ENCODE measurements around the gene CHD9. TPM values are rescaled to one million over a fixed set of nuclear protein-coding genes. Genes with fewer than 3 reads are reported as not detected.

CHD9 gene
- total and polyA plus RNA-seq, 4 donors, result 6.2 to 46.6 (median 32.5) TPM

- H3K27ac ChIP-seq (ENCODE audit: low read depth in 1 of 2, low read length in 2 of 2), result no peak overlapping the region
- no peaks in the 10 kb centered on the region for H3K27me3 ChIP-seq (ENCODE audit: control insufficient read depth in 4 of 4, insufficient read depth in 4 of 4, low read length in 3 of 4)
- TF ChIP-seq RXRA (IDR thresholded peaks at IDR 0.05), result peak in 1 of 2 donors; percentile 14
- no peak for TF ChIP-seq CTCF (IDR thresholded peaks at IDR 0.05; ENCODE audit: low read depth, low read length, missing input control)
- peak in 1 of 2 donors; percentile 40 for TF ChIP-seq HNF4A (conservative IDR thresholded peaks at IDR 0.05)
- H3K9ac ChIP-seq (ENCODE audit: low read depth in 1 of 2, low read length in 2 of 2), result no peak overlapping the region
- H3K36me3 ChIP-seq (ENCODE audit: control insufficient read depth in 4 of 4, insufficient read depth in 3 of 4, low read depth in 1 of 4, low read length in 3 of 4), result no peaks in the 10 kb centered on the region
- H3K9me3 ChIP-seq (ENCODE audit: control insufficient read depth in 4 of 4, low read length in 3 of 4), result no peaks in the 10 kb centered on the region
- no peak overlapping the region for H3K4me3 ChIP-seq (ENCODE audit: low read depth in 1 of 3, low read length in 3 of 3)
- H3K4me1 ChIP-seq (ENCODE audit: control insufficient read depth in 4 of 4, insufficient read depth in 4 of 4, low read length in 3 of 4), result peaks cover 12 to 31% (median 24%) of the 10 kb centered on the region in 4 donors
- DNase-seq (ENCODE audit: low spot score), result no peak
- WGBS, result 62% methylated on average over 4 of the region's 4 CpGs
Measured at GRCh38 chr16:53082509-53082908, 27.7 kb downstream of the CHD9 start.

GRCh38 chr16:53083119-53083518 is 28.3 kb downstream of the CHD9 start:
- H3K27me3 ChIP-seq (ENCODE audit: control insufficient read depth in 4 of 4, insufficient read depth in 4 of 4, low read length in 3 of 4), result no peaks in the 10 kb centered on the region
- TF ChIP-seq NR2F2 (IDR thresholded peaks at IDR 0.05) (no peak), HNF4G (IDR thresholded peaks at IDR 0.05) (no peak), MAX (IDR thresholded peaks at IDR 0.05) (no peak), HNF4A (conservative IDR thresholded peaks at IDR 0.05) (no peak), CTCF (IDR thresholded peaks at IDR 0.05; ENCODE audit: low read depth, low read length, missing input control) (no peak), TAF1 (conservative IDR thresholded peaks at IDR 0.05) (no peak), RXRA (IDR thresholded peaks at IDR 0.05) (no peak), GABPA (IDR thresholded peaks at IDR 0.05 in 1 of 2, conservative IDR thresholded peaks at IDR 0.05 in 1 of 2) (no peak)
- no peaks in the 10 kb centered on the region for H3K9me3 ChIP-seq (ENCODE audit: control insufficient read depth in 4 of 4, low read length in 3 of 4)
- H3K27ac ChIP-seq (ENCODE audit: low read depth in 1 of 2, low read length in 2 of 2), result no peak overlapping the region
- no peak overlapping the region for H3K9ac ChIP-seq (ENCODE audit: low read depth in 1 of 2, low read length in 2 of 2)
- no peaks in the 10 kb centered on the region for H3K36me3 ChIP-seq (ENCODE audit: control insufficient read depth in 4 of 4, insufficient read depth in 3 of 4, low read depth in 1 of 4, low read length in 3 of 4)
- DNase-seq (ENCODE audit: low spot score), result no peak
- no peak overlapping the region for H3K4me3 ChIP-seq (ENCODE audit: low read depth in 1 of 3, low read length in 3 of 3)
- WGBS, result 70% methylated on average over 1 of the region's 1 CpG
- H3K4me1 ChIP-seq (ENCODE audit: control insufficient read depth in 4 of 4, insufficient read depth in 4 of 4, low read length in 3 of 4), result peaks cover 12 to 31% (median 23%) of the 10 kb centered on the region in 4 donors

- no peak for DNase-seq (ENCODE audit: low spot score)
- 78% methylated on average over 4 of the region's 4 CpGs for WGBS
- H3K36me3 ChIP-seq (ENCODE audit: control insufficient read depth in 4 of 4, insufficient read depth in 3 of 4, low read depth in 1 of 4, low read length in 3 of 4), result no peaks in the 10 kb centered on the region
- no peak overlapping the region for H3K27ac ChIP-seq (ENCODE audit: low read depth in 1 of 2, low read length in 2 of 2)
- H3K9me3 ChIP-seq (ENCODE audit: control insufficient read depth in 4 of 4, low read length in 3 of 4), result no peaks in the 10 kb centered on the region
- no peak overlapping the region for H3K9ac ChIP-seq (ENCODE audit: low read depth in 1 of 2, low read length in 2 of 2)
- H3K4me3 ChIP-seq (ENCODE audit: low read depth in 1 of 3, low read length in 3 of 3), result no peak overlapping the region
- peaks cover 16 to 32% (median 25%) of the 10 kb centered on the region in 4 donors for H3K4me1 ChIP-seq (ENCODE audit: control insufficient read depth in 4 of 4, insufficient read depth in 4 of 4, low read length in 3 of 4)
- H3K27me3 ChIP-seq (ENCODE audit: control insufficient read depth in 4 of 4, insufficient read depth in 4 of 4, low read length in 3 of 4), result no peaks in the 10 kb centered on the region
- TF ChIP-seq ATF3 (IDR thresholded peaks at IDR 0.05) (no peak), REST (IDR thresholded peaks at IDR 0.05) (no peak), JUND (IDR thresholded peaks at IDR 0.05) (no peak), TAF1 (conservative IDR thresholded peaks at IDR 0.05) (no peak), RXRA (IDR thresholded peaks at IDR 0.05) (no peak), RAD21 (IDR thresholded peaks at IDR 0.05) (no peak), GABPA (IDR thresholded peaks at IDR 0.05 in 1 of 2, conservative IDR thresholded peaks at IDR 0.05 in 1 of 2) (no peak), CTCF (IDR thresholded peaks at IDR 0.05; ENCODE audit: low read depth, low read length, missing input control) (no peak), MAX (IDR thresholded peaks at IDR 0.05) (no peak), HNF4G (IDR thresholded peaks at IDR 0.05) (no peak), HNF4A (conservative IDR thresholded peaks at IDR 0.05) (no peak), FOXA1 (IDR thresholded peaks at IDR 0.05) (no peak), YY1 (IDR thresholded peaks at IDR 0.05) (no peak), SP1 (IDR thresholded peaks at IDR 0.05) (no peak)
Measured at GRCh38 chr16:53084141-53084541, 29.4 kb downstream of the CHD9 start.

All from liver (tissue), 9 donors.